H7 (cell line): ENCODE data around the gene RNF19B. TPM values are rescaled to one million over a fixed set of nuclear protein-coding genes. Genes with fewer than 3 reads are reported as not detected.

Source experiments
- DNase-seq: peaks from one replicate; pipeline ENCODE4 v3.0.0; 2012
- H3K27me3 ChIP-seq: 2 replicates; pipeline ENCODE4 v1.6.0; 2011; ENCODE audit warnings: mild to moderate bottlenecking, low read length; ENCODE audit not compliant: control insufficient read depth, insufficient read depth
- H3K36me3 ChIP-seq: replicated peaks from 2 replicates; pipeline ENCODE4 v1.5.1; 2011; ENCODE audit warnings: low read length; ENCODE audit not compliant: control insufficient read depth, insufficient read depth
- H3K4me3 ChIP-seq: 2 replicates; pipeline ENCODE4 v1.5.1; 2011; ENCODE audit warnings: low read depth, mild to moderate bottlenecking, control low read depth, low read length, moderate library complexity; ENCODE audit not compliant: insufficient read depth
- total RNA-seq: library from RNA; depleted of rRNA; stranded (reverse); fragments of >200 nt; shearing (Covaris generic); gene quantifications from 2 replicates; pipeline ENCODE4 v1.2.3, GENCODE V29; 2014; rRNA removed

Gene RNF19B
- total RNA-seq, result 24.9 and 26.7 TPM in 2 replicates

DNA sequence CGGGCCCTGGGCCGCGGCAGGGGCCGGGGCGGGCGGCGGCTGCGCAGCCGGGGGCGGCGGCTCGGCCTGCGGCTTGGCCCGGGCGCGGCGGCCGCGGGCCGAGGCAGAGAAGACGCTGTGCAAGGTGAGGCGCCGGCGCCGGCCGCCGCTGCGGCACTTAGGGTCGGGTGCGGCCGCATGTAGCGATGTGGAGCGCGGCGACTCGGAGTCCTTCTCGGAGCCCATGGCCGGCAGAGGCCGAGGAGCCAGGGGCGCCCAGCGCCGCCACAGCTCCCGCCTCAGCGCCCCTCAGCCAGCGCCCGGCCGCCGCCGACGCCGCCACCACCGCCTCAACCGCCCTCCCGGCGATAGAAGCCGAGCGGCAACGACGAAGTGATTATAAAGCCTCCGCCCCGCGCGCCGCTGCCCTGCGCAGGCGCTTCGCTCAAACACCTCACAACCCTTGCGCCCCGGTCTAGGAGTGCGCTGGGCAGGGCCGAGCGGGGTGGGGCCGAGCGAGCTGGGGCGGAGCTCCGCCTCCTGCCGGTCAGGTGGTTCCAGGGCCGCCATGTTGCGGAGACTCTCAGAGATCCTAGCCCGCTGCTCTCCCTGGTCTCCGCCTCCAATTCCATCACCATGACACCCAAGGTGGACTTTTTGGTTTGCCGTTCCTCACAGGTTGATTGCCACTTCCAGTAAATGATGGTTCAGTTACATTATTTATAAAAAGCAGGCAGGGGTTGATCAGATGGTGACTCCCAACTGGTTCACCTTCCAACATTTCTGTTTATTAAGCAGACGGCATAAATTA, at the start of gene RNF19B:
TSS of gene RNF19B (minus strand) at position 349 of the 790 bp plus-strand sequence. CDS start at position 225, 124 bp downstream.
- H3K36me3 ChIP-seq, result no peaks in the 10 kb centered on the region
- peak within 1 kb of the TSS; percentile 92 for H3K4me3 ChIP-seq
- H3K27me3 ChIP-seq, result peaks cover 9% of the 10 kb centered on the region
- peak; percentile 99 for DNase-seq

- Histone ChIP-seq H3K4me3 (no peak overlapping the region), H3K27me3 (no peaks in the 10 kb centered on the region), H3K36me3 (peaks cover 30% of the 10 kb centered on the region)
- no peak for DNase-seq
Measured at GRCh38 chr1:33013791-33014190, 49.2 kb upstream of the RNF19B start.

- H3K4me3 ChIP-seq, result no peak overlapping the region
- peaks cover 34% of the 10 kb centered on the region for H3K36me3 ChIP-seq
- no peaks in the 10 kb centered on the region for H3K27me3 ChIP-seq
- no peak for DNase-seq
Measured at GRCh38 chr1:33012165-33012564, 47.6 kb upstream of the RNF19B start.

GRCh38 chr1:33010932-33011731, 46.5 kb upstream of the RNF19B start:
- no peak for DNase-seq
- H3K36me3 ChIP-seq, result peaks cover 34% of the 10 kb centered on the region

GRCh38 chr1:33009561-33009960, 45.0 kb upstream of the RNF19B start:
- DNase-seq, result no peak
- Histone ChIP-seq H3K27me3 (no peaks in the 10 kb centered on the region), H3K36me3 (peaks cover 34% of the 10 kb centered on the region), H3K4me3 (no peak overlapping the region)

More at GRCh38 chr1:33010932-33011731, 46.5 kb upstream of the RNF19B start:
- no peak overlapping the region for H3K4me3 ChIP-seq
- H3K27me3 ChIP-seq, result no peaks in the 10 kb centered on the region

- DNase-seq, result no peak
- Histone ChIP-seq H3K36me3 (peaks cover 26% of the 10 kb centered on the region), H3K4me3 (no peak overlapping the region), H3K27me3 (no peaks in the 10 kb centered on the region)
Measured at GRCh38 chr1:33008051-33008914, 43.7 kb upstream of the RNF19B start.

DNA sequence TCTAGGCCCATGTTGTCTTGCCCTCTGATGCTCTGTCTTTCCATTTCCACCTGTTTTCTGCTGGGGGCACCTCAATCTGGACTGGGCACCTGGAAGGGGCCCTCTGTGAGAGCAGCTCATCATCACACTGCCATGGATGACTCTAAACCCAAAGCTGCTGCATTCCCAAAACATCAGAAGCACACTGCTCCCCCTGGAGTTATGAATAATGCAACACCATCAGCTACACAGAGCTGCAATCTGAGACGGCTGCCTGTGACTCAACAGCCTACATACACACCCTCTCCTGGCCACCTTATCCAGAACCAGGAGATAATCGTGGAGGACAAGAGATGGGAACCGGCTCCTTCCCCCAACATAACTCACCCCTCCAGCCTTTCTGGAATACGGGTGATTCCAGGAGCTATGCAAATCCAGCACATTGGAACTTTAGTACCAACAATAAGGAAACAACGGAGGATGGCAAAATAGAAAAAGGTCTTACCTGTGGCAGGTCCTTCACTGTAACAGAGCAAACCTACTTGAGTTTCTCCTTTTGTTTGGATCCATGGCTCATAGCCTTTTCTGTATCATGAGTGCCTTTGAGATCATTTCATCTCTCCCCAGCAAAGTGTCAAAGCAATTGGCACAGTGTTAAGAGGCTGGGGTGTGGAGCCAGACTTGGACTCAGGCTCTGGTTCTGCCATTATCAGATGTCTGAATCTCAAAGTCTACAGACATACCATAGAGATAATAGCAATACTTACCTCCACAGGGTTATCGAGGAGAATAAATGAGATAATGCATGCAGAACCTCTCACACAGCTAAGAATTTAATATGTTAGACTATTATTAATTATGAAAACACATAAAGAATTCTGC, 42.8 kb upstream of the RNF19B start:
- Histone ChIP-seq H3K27me3 (no peaks in the 10 kb centered on the region), H3K4me3 (no peak overlapping the region), H3K36me3 (peaks cover 19% of the 10 kb centered on the region)
- DNase-seq, result peak; percentile 55

DNA sequence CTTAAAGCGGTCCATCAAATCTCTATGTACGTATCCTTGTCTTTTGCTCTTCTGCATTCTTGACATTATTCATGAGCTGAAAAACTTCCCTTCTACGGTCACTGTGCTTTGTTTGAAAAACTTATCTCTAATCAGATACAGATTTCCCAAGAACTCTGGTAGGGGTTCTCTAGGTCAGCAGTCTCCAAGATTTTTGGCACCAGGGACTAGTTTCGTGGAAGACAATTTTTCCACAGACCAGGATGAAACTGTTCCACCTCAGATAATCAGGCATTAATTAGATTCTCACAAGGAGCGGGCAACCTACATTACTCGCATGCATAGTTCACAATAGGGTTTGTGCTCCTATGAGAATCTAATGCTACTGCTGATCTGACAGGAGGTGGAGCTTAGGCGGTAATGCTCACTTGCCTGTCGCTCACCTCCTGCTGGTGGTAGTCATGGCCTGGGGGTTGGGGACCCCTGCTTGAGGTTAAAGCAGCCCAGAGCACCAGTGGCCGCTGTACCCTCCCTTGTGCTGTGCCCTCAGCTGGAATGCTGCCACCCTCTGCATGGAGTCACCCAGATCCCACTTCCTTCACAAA, 41.3 kb upstream of the RNF19B start:
- Histone ChIP-seq H3K36me3 (peaks cover 10% of the 10 kb centered on the region), H3K4me3 (no peak overlapping the region), H3K27me3 (no peaks in the 10 kb centered on the region)
- DNase-seq, result no peak

GRCh38 chr1:33005117-33005837, 40.7 kb upstream of the RNF19B start:
- no peak for DNase-seq
- Histone ChIP-seq H3K36me3 (peaks cover 10% of the 10 kb centered on the region), H3K4me3 (no peak overlapping the region), H3K27me3 (no peaks in the 10 kb centered on the region)

GRCh38 chr1:33004613-33005012, 40.0 kb upstream of the RNF19B start:
- Histone ChIP-seq H3K36me3 (peaks cover 10% of the 10 kb centered on the region), H3K4me3 (no peak overlapping the region), H3K27me3 (no peaks in the 10 kb centered on the region)
- DNase-seq, result no peak

GRCh38 chr1:33003657-33004056, 39.0 kb upstream of the RNF19B start:
- Histone ChIP-seq H3K4me3 (no peak overlapping the region), H3K27me3 (no peaks in the 10 kb centered on the region), H3K36me3 (peaks cover 7% of the 10 kb centered on the region)
- DNase-seq, result no peak

- no peaks in the 10 kb centered on the region for H3K36me3 ChIP-seq
- H3K27me3 ChIP-seq, result no peaks in the 10 kb centered on the region
- H3K4me3 ChIP-seq, result no peak overlapping the region
- DNase-seq, result no peak
Measured at GRCh38 chr1:33002006-33002405, 37.4 kb upstream of the RNF19B start.

DNA sequence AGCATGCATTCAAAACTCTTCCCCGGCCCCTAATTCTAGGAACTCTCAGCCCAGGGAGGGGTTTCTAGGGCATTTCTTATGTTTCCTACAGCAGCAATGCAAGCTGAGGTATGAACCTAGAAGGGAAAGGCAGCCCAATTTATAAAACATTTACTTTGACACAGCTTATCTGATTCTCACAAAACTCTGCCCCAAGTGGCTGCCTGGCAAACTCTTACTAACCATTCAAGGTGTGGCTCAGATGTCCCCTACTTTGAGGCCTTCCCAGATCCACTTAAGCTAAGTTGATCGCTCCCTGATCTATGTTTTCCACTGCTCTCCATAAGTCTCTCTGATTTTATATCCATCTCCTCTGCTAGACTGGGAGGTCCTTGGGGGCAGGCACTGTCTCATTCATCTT, 36.7 kb upstream of the RNF19B start:
- Histone ChIP-seq H3K27me3 (no peaks in the 10 kb centered on the region), H3K36me3 (no peaks in the 10 kb centered on the region), H3K4me3 (no peak overlapping the region)
- peak; percentile 62 for DNase-seq
